Measurements from ENCODE around the gene APBA1. TPM values are rescaled to one million over a fixed set of nuclear protein-coding genes. Genes with fewer than 3 reads are reported as not detected.

APBA1 gene
- polyA plus RNA-seq, 1 experiment = 4.6 TPM

GRCh38 chr9:69499407-69499806, 172.8 kb downstream of the APBA1 start:
- Histone ChIP-seq H3K36me3 (ENCODE audit: control insufficient read depth, insufficient read depth, low read length) (no peaks in the 10 kb centered on the region), H3K4me3 (ENCODE audit: low read depth, low read length) (no peak overlapping the region), H3K27me3 (ENCODE audit: control insufficient read depth, insufficient read depth, low read length) (no peaks in the 10 kb centered on the region)
- ChIA-PET CTCF (no interaction called here), POLR2A (no interaction called here)
- no peak for DNase-seq (ENCODE audit: low read depth)
- TF ChIP-seq, protein P1, sequence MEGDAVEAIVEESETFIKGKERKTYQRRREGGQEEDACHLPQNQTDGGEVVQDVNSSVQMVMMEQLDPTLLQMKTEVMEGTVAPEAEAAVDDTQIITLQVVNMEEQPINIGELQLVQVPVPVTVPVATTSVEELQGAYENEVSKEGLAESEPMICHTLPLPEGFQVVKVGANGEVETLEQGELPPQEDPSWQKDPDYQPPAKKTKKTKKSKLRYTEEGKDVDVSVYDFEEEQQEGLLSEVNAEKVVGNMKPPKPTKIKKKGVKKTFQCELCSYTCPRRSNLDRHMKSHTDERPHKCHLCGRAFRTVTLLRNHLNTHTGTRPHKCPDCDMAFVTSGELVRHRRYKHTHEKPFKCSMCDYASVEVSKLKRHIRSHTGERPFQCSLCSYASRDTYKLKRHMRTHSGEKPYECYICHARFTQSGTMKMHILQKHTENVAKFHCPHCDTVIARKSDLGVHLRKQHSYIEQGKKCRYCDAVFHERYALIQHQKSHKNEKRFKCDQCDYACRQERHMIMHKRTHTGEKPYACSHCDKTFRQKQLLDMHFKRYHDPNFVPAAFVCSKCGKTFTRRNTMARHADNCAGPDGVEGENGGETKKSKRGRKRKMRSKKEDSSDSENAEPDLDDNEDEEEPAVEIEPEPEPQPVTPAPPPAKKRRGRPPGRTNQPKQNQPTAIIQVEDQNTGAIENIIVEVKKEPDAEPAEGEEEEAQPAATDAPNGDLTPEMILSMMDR (IDR thresholded peaks at IDR 0.05; ENCODE audit: insufficient read depth, low read depth, low read length) = no peak

DNA sequence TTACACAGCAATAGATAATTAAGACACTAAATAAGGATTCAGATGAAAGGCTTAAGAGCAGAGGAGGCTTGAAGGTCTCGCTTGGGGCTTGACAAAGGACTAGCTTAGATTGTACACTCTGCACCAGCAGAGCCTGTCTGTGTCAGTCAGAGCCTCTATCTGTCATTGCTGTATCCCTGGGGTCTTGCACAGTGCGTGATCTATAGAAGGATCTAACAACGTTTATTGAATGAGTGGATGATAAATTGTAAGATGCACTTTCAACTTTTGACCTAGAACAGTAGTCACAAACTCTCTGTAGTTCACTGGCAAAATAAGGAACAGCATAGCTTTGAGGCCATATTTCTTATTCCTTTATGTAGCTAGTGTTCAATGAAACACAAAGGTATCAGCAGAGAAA, 173.7 kb downstream of the APBA1 start:
- H3K36me3 ChIP-seq (ENCODE audit: control insufficient read depth, insufficient read depth, low read length) = no peaks in the 10 kb centered on the region
- POLR2A ChIA-PET = no interaction called here

GRCh38 chr9:69497816-69498215, 174.4 kb downstream of the APBA1 start:
- POLR2A ChIA-PET = no interaction called here
- CTCF ChIA-PET = interaction anchor here (1.4 kb wide), 1 partner anchor 75 kb away, joined by 3 read pairs; no protein-coding TSS in a partner anchor
- H3K36me3 ChIP-seq (ENCODE audit: control insufficient read depth, insufficient read depth, low read length) = no peaks in the 10 kb centered on the region
- no peak overlapping the region for H3K4me3 ChIP-seq (ENCODE audit: low read depth, low read length)
- no peak for DNase-seq (ENCODE audit: low read depth)
- TF ChIP-seq, protein P1 (IDR thresholded peaks at IDR 0.05; ENCODE audit: insufficient read depth, low read depth, low read length) = no peak
- H3K27me3 ChIP-seq (ENCODE audit: control insufficient read depth, insufficient read depth, low read length) = no peaks in the 10 kb centered on the region

More for the DNA sequence above, 173.7 kb downstream of the APBA1 start:
- no peak for DNase-seq (ENCODE audit: low read depth)
- Histone ChIP-seq H3K4me3 (ENCODE audit: low read depth, low read length) (no peak overlapping the region), H3K27me3 (ENCODE audit: control insufficient read depth, insufficient read depth, low read length) (no peaks in the 10 kb centered on the region)
- TF ChIP-seq, protein P1 (IDR thresholded peaks at IDR 0.05; ENCODE audit: insufficient read depth, low read depth, low read length) = no peak
- CTCF ChIA-PET = interaction anchor here (1.4 kb wide), 1 partner anchor 76 kb away, joined by 3 read pairs; no protein-coding TSS in a partner anchor

- H3K4me3 ChIP-seq (ENCODE audit: low read depth, low read length) = no peak overlapping the region
- POLR2A ChIA-PET = no interaction called here
- H3K36me3 ChIP-seq (ENCODE audit: control insufficient read depth, insufficient read depth, low read length) = no peaks in the 10 kb centered on the region
- H3K27me3 ChIP-seq (ENCODE audit: control insufficient read depth, insufficient read depth, low read length) = no peaks in the 10 kb centered on the region
- CTCF ChIA-PET = interaction anchor here (1.4 kb wide), 1 partner anchor 75 kb away, joined by 3 read pairs; no protein-coding TSS in a partner anchor
- no peak for DNase-seq (ENCODE audit: low read depth)
- TF ChIP-seq, protein P1 (IDR thresholded peaks at IDR 0.05; ENCODE audit: insufficient read depth, low read depth, low read length) = no peak
These were observed 175.2 kb downstream of the APBA1 start for GRCh38 chr9:69496846-69497450.

- POLR2A ChIA-PET = no interaction called here
These were observed 176.9 kb downstream of the APBA1 start for GRCh38 chr9:69495296-69495695.

More at GRCh38 chr9:69495296-69495695, 176.9 kb downstream of the APBA1 start:
- Histone ChIP-seq H3K27me3 (ENCODE audit: control insufficient read depth, insufficient read depth, low read length) (no peaks in the 10 kb centered on the region), H3K4me3 (ENCODE audit: low read depth, low read length) (no peak overlapping the region), H3K36me3 (ENCODE audit: control insufficient read depth, insufficient read depth, low read length) (no peaks in the 10 kb centered on the region)
- DNase-seq (ENCODE audit: low read depth) = no peak
- TF ChIP-seq, protein P1 (IDR thresholded peaks at IDR 0.05; ENCODE audit: insufficient read depth, low read depth, low read length) = no peak
- CTCF ChIA-PET = no interaction called here

Measured in BJ (cell line).